Cardiac fibroblast (primary cell): Measurements from ENCODE around the gene NMNAT3.

Experiments used
- DNase-seq, 2 donors: peaks; one replicate each; pipeline versions ENCODE4 v3.0.0 to v3.0.0-alpha.2; 2010; ENCODE audit warnings: low read depth in 2 of 2
- H3K4me3 ChIP-seq, 2 donors: replicated peaks in 1 of 2; 1 replicate in 1 of 2; 2 replicates in 1 of 2; pipeline ENCODE4 v1.5.1; 2011; ENCODE audit warnings: low read depth in 2 of 2, low read length in 2 of 2, mild to moderate bottlenecking in 2 of 2, moderate library complexity in 1 of 2
- TF ChIP-seq, protein P1 (sequence below): IDR thresholded peaks from one replicate; pipeline ENCODE4 v1.5.1; 2011; ENCODE audit warnings: low read depth, mild to moderate bottlenecking, low read length, inconsistent platforms

NMNAT3 gene

GRCh38 chr3:139689708-139690228, 12.0 kb upstream of the NMNAT3 start:
- no peak for DNase-seq
- TF ChIP-seq, protein P1, sequence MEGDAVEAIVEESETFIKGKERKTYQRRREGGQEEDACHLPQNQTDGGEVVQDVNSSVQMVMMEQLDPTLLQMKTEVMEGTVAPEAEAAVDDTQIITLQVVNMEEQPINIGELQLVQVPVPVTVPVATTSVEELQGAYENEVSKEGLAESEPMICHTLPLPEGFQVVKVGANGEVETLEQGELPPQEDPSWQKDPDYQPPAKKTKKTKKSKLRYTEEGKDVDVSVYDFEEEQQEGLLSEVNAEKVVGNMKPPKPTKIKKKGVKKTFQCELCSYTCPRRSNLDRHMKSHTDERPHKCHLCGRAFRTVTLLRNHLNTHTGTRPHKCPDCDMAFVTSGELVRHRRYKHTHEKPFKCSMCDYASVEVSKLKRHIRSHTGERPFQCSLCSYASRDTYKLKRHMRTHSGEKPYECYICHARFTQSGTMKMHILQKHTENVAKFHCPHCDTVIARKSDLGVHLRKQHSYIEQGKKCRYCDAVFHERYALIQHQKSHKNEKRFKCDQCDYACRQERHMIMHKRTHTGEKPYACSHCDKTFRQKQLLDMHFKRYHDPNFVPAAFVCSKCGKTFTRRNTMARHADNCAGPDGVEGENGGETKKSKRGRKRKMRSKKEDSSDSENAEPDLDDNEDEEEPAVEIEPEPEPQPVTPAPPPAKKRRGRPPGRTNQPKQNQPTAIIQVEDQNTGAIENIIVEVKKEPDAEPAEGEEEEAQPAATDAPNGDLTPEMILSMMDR, result no peak
- no peak overlapping the region for H3K4me3 ChIP-seq

DNA sequence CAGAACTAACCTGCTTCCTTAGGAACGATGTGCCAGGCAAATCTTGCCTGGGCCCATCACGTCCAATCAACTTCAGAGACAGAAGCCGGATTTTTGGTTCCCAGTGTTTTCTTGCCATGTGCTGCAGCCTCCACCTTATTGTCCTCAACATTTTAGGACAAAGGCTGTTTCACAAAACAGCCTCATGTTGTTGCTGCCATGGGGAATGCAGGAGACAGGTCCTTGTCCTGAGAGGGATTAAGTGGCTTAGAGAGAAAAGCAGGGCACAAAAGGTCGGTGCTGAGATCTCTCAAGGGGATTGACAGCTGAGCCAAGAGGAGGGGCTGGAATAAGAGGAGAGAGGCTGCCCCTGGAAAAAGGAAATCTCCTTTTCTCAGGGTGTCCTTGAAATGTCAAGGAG, 11.3 kb upstream of the NMNAT3 start:
- no peak for DNase-seq
- TF ChIP-seq, protein P1, result no peak
- H3K4me3 ChIP-seq, result no peak overlapping the region

- TF ChIP-seq, protein P1, result no peak
- no peak for DNase-seq
- no peak overlapping the region for H3K4me3 ChIP-seq
Observed at GRCh38 chr3:139687431-139687830, 9.7 kb upstream of the NMNAT3 start.

GRCh38 chr3:139686624-139687023, 8.9 kb upstream of the NMNAT3 start:
- TF ChIP-seq, protein P1, result no peak
- DNase-seq, result no peak
- H3K4me3 ChIP-seq, result no peak overlapping the region

DNA sequence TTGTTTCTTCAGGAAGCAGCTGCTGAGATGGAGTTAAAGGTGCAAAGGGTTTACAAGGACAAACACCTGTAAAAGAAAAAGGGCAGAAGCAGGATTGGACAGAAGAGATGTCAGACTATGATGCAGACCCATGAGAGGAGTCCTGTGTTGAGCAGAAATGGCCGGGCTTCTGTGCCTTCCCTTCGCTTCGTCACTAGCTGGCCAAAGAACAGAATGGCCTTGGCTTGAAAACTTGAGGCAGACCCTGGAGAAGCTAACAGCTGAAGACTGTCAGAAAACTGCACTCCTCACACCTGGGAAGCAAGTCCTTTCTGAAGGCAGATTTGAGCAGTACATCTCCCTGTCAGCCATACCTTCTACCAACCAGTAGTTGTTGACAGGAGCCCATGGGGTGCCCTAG, 8.4 kb upstream of the NMNAT3 start:
- no peak overlapping the region for H3K4me3 ChIP-seq
- TF ChIP-seq, protein P1, result no peak
- no peak for DNase-seq

DNA sequence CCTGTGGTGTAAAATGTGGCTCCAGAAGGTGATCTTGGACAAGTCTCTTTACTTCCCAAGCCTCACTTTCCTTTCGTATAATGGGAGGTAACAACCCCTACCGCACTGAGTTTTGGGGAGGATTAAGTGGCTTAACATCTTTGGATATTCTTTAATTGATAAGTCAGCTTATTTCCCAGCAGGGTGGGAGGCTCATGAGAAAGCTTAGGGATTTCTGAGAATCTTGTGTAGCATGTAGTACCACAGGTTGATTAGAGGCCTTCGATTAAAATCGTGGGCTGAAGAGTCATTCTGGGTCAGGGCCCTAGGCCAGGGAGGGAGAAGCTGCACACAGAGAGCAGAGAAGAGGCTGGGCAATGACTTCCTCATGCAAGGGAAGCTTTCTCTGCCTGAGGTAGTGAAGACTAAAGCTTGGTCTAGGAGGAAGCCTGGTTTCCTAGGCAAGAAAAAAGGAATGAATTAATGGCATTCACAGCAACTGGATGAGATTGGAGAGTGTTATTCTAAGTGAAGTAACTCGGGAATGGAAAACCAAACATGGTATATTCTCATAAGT, 1.5 kb upstream of the NMNAT3 start:
- DNase-seq, result no peak
- TF ChIP-seq, protein P1, result no peak

More for the DNA sequence above, 1.5 kb upstream of the NMNAT3 start:
- no peak overlapping the region for H3K4me3 ChIP-seq
